ENCODE data around the gene MICAL1.

The MICAL1 gene

DNA sequence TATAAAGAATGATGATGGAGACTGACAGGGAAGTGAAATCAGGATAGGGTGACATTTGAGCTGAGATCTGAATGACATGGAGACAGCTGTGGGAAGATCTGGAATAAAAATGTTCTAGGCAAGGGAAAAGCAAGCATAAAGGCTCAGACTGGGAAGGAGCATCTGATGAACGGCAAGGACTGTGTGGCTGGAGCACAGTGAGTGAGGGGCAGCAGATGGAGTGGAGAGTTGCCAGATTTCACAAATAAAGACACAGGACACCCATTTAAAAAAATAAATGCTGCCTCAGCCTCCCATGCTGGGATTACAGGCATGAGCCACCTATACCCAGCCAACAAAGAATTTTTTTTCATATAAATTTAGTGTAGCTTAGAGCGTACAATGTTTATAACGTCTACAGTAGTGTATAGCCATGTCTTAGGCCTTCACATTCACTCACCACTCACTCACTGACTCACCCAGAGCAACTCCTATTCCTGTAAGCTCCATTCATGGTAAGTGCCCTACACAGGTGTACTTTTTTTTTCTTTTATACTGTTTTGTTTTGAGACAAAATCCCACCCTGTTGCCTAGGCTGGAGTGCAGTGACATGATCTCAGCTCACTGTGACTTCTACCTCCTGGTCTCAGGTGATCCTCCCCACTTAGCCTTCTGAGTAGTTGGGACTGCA is 29.8 kb upstream of the MICAL1 start:
- H3K4me3 ChIP-seq (ENCODE audit: low read depth, low read length): no peak overlapping the region
- no peak for DNase-seq (ENCODE audit: low read depth)
- TF ChIP-seq POLR2A (IDR thresholded peaks at IDR 0.05; ENCODE audit: extremely low read depth, insufficient read length) (no peak), MYC (IDR thresholded peaks at IDR 0.05; ENCODE audit: low read depth, low read length) (no peak)
- TF ChIP-seq, protein P1, sequence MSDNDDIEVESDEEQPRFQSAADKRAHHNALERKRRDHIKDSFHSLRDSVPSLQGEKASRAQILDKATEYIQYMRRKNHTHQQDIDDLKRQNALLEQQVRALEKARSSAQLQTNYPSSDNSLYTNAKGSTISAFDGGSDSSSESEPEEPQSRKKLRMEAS (IDR thresholded peaks at IDR 0.05; ENCODE audit: low read depth, low read length): no peak
- TF ChIP-seq, protein P2, sequence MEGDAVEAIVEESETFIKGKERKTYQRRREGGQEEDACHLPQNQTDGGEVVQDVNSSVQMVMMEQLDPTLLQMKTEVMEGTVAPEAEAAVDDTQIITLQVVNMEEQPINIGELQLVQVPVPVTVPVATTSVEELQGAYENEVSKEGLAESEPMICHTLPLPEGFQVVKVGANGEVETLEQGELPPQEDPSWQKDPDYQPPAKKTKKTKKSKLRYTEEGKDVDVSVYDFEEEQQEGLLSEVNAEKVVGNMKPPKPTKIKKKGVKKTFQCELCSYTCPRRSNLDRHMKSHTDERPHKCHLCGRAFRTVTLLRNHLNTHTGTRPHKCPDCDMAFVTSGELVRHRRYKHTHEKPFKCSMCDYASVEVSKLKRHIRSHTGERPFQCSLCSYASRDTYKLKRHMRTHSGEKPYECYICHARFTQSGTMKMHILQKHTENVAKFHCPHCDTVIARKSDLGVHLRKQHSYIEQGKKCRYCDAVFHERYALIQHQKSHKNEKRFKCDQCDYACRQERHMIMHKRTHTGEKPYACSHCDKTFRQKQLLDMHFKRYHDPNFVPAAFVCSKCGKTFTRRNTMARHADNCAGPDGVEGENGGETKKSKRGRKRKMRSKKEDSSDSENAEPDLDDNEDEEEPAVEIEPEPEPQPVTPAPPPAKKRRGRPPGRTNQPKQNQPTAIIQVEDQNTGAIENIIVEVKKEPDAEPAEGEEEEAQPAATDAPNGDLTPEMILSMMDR (IDR thresholded peaks at IDR 0.05; ENCODE audit: low read depth, low read length): no peak

DNA sequence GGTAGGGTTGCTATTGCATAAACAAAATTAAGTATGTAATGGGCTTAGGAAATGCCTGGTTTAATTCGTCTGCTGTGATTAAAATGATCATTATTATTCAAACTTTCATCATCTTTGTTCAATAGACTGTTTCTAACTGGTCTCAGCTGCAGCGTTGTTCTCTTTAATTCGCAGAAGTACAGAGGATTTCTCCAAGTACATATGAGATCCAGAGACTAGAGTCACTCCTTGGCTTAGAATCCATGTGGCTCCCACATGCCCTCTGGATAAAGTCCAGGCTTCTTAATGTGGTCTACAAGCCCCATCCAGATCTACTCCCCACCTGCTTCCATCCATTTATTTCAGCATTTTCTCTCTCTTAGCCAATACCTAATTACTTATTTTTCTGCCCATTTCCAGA is 28.6 kb upstream of the MICAL1 start:
- TF ChIP-seq MYC (IDR thresholded peaks at IDR 0.05; ENCODE audit: low read depth, low read length): no peak
- TF ChIP-seq, protein P2 (IDR thresholded peaks at IDR 0.05; ENCODE audit: low read depth, low read length): no peak
- TF ChIP-seq, protein P1 (IDR thresholded peaks at IDR 0.05; ENCODE audit: low read depth, low read length): no peak
- no peak for TF ChIP-seq POLR2A (IDR thresholded peaks at IDR 0.05; ENCODE audit: extremely low read depth, insufficient read length)
- no peak for DNase-seq (ENCODE audit: low read depth)
- H3K4me3 ChIP-seq (ENCODE audit: low read depth, low read length): no peak overlapping the region

- peak overlapping the region; percentile 54 for H3K4me3 ChIP-seq (ENCODE audit: low read depth, low read length)
- DNase-seq (ENCODE audit: low read depth): no peak
- TF ChIP-seq, protein P1 (IDR thresholded peaks at IDR 0.05; ENCODE audit: low read depth, low read length): no peak
- TF ChIP-seq MYC (IDR thresholded peaks at IDR 0.05; ENCODE audit: low read depth, low read length): no peak
- TF ChIP-seq, protein P2 (IDR thresholded peaks at IDR 0.05; ENCODE audit: low read depth, low read length): no peak
- no peak for TF ChIP-seq POLR2A (IDR thresholded peaks at IDR 0.05; ENCODE audit: extremely low read depth, insufficient read length)
These were observed 28.1 kb upstream of the MICAL1 start for GRCh38 chr6:109483735-109484057.

DNA sequence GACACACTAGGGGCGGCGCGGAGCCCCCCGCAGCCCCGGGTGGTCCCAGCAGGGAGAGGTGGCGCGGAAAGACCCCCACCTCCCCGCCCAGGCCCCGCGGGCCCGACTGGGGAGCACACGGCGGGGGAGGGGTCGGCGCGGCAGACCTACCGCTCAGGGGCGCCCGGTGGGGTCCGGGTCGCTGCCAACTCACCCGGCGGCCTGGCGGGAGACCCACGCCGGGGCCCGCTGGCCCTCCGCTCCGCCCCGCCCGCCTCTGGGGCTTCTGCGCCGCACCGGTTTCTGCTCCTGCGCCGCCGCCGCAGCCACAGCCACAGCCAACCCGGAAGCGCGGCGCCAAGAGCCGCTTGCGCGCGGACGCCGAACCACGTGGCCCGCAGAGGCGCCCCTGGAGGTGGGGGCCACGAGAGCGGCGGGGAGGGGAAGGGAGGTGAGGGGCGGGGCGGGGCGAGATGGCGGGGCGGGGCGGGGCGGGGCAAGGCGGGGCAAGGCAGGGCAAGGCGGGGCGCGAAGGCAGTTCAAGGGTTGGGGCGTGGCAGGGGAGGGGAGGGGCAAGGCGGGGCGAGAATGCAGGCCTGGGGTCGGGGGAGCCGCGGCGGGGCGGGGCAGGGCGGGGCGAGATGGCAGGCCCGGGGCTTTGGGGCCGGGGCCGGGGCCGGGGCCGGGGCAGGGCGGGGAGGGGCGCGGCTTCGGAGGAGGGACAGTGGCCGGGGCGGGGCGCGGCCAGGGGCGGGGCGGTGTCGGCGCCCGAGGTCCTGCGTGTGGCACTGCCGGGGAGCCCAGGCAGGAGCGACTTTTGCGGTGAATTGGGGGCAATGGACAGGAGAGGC is 27.5 kb upstream of the MICAL1 start, which contains the start of gene ZBTB24:
ZBTB24 (minus strand) TSS at position 315 of the 830 bp plus-strand sequence. CDS start 1,193 bp downstream, outside the sequence.
- DNase-seq (ENCODE audit: low read depth): peak; percentile 95
- TF ChIP-seq, protein P1 (IDR thresholded peaks at IDR 0.05; ENCODE audit: low read depth, low read length): peak; percentile 97
- peak; percentile 88 for TF ChIP-seq MYC (IDR thresholded peaks at IDR 0.05; ENCODE audit: low read depth, low read length)
- peak; percentile 45 for TF ChIP-seq POLR2A (IDR thresholded peaks at IDR 0.05; ENCODE audit: extremely low read depth, insufficient read length)
- TF ChIP-seq, protein P2 (IDR thresholded peaks at IDR 0.05; ENCODE audit: low read depth, low read length): no peak
- peak within 1 kb of the TSS; percentile 94 for H3K4me3 ChIP-seq (ENCODE audit: low read depth, low read length)

GRCh38 chr6:109480993-109481480 is 25.5 kb upstream of the MICAL1 start:
- no peak for DNase-seq (ENCODE audit: low read depth)
- TF ChIP-seq MYC (IDR thresholded peaks at IDR 0.05; ENCODE audit: low read depth, low read length) (no peak), POLR2A (IDR thresholded peaks at IDR 0.05; ENCODE audit: extremely low read depth, insufficient read length) (no peak)
- TF ChIP-seq, protein P2 (IDR thresholded peaks at IDR 0.05; ENCODE audit: low read depth, low read length): no peak
- TF ChIP-seq, protein P1 (IDR thresholded peaks at IDR 0.05; ENCODE audit: low read depth, low read length): no peak
- H3K4me3 ChIP-seq (ENCODE audit: low read depth, low read length): peak overlapping the region; percentile 94
